SK-N-MC (cell line): Measurements from ENCODE around the gene ABHD17B.

Experiments used
- DNase-seq: peaks from one replicate; pipeline ENCODE4 v3.0.0-alpha.2; 2011; ENCODE audit warnings: low read depth, low spot score
- H3K27ac ChIP-seq: fragments of 200-600 bp; sonication (generic); 2 replicates; pipeline ENCODE4 v1.5.1; 2016; ENCODE audit warnings: mixed run types
- H3K36me3 ChIP-seq: fragments of 200-600 bp; sonication (generic); 2 replicates; pipeline ENCODE4 v1.6.1; 2017; ENCODE audit warnings: antibody characterized with exemption, low read length, mixed read lengths; ENCODE audit not compliant: insufficient read depth
- H3K4me3 ChIP-seq: fragments of 200-600 bp; sonication (generic); 2 replicates; pipeline ENCODE4 v1.5.1; 2016
- H3K9ac ChIP-seq: fragments of 200-600 bp; sonication (generic); 2 replicates; pipeline ENCODE4 v1.8.0; 2017; ENCODE audit warnings: mixed run types, mixed read lengths; ENCODE audit not compliant: insufficient read length
- H3K9me3 ChIP-seq: fragments of 200-600 bp; sonication (generic); 2 replicates; pipeline ENCODE4 v1.6.1; 2017; ENCODE audit warnings: low read depth, mild to moderate bottlenecking, antibody characterized with exemption, low read length, moderate library complexity, mixed read lengths
- EZH2 ChIP-seq: fragments of 200-600 bp; sonication (generic); IDR thresholded peaks from one replicate; pipeline ENCODE4 v1.6.1; 2017; ENCODE audit warnings: antibody characterized with exemption
- FOXP2 ChIP-seq: optimal IDR thresholded peaks from 2 replicates; pipeline ENCODE3; 2011; ENCODE audit warnings: mild to moderate bottlenecking, moderate library complexity; ENCODE audit not compliant: insufficient read depth; ENCODE audit errors: extremely low read length, control extremely low read depth
- POLR2AphosphoS5 ChIP-seq: IDR thresholded peaks from 2 replicates; pipeline ENCODE4 v1.6.1; 2012; ENCODE audit warnings: mild to moderate bottlenecking, low read depth, low read length, borderline replicate concordance

The ABHD17B gene

DNA sequence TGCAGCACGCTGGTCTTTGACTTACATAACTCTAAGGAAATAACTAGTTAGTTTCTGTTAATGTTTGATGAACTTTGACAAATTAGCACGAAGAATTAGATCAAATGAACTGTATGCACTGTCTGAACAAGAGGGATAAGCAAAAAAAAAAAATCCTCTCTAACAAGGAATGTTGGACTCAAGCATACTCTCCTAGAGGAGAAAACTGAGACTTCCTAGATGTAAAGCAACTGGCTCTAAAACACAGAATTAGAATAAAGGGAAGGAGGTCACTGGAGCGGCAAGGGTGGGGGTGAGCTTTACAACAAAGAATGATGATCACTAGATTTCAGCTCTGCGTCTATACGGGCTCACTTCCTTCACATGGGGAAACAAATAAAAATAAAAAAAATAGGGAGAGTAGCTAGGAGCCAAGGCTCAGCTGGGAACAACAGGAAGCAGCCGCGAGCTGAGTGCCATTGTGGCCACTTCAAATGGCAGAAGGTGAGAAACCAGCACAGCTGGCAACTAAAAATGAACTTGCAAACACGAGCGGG, 94.0 kb downstream of the ABHD17B start:
- Histone ChIP-seq H3K36me3 (no peaks in the 10 kb centered on the region), H3K27ac (no peak overlapping the region), H3K9me3 (no peaks in the 10 kb centered on the region), H3K9ac (no peak overlapping the region), H3K4me3 (no peak overlapping the region)
- TF ChIP-seq EZH2 (no peak), FOXP2 (no peak), POLR2AphosphoS5 (no peak)
- no peak for DNase-seq
